K562 (cell line): Measurements from ENCODE around the gene DSTYK. TPM values are rescaled to one million over a fixed set of nuclear protein-coding genes. Genes with fewer than 3 reads are reported as not detected.

Experiments used
- ATAC-seq: fragments of 200-7000 bp; cut with Tn5 transposase; 3 replicates; pipeline ENCODE4 v1.9.1; 2020; ENCODE audit warnings: moderate library complexity
- BruUV-seq: library from RNA; stranded (reverse); fragments of 400-500 nt; replicated peaks from 2 replicates; lab custom pipeline; 2021; lab: Mats Ljungman, UMichigan
- CTCF ChIA-PET: fragments of 300-600 bp; formaldehyde crosslinking; extraction: SDS; loops from one replicate; lab custom pipeline; 2021; ENCODE audit warnings: low intra/inter-chr PET ratio; lab: Yijun Ruan, JAX
- POLR2A ChIA-PET: fragments of 300-600, 350-650 bp; sonication (Branson Sonifier 250); formaldehyde crosslinking; extraction: SDS; loops from one replicate; lab custom pipeline; 2021; ENCODE audit warnings: antibody characterized with exemption, inconsistent platforms; lab: Yijun Ruan, JAX
- DNase-seq, 4 experiments: peaks; one replicate each; pipeline versions ENCODE4 v3.0.0 to v3.0.0-alpha.2; 2011 to 2018; ENCODE audit warnings: low spot score in 3 of 4, mixed read lengths in 3 of 4; ENCODE audit errors: extremely low read depth in 1 of 4
- FAIRE-seq: peaks from 2 replicates; lab custom pipeline; 2011; peaks lifted over from hg19 to GRCh38; lab: Jason Lieb, UNC
- H2AFZ ChIP-seq: 2 replicates; pipeline ENCODE4 v1.6.0; 2011; ENCODE audit warnings: low read depth, low read length, control low read depth, inconsistent platforms
- H3K27ac ChIP-seq: fragments of 200-600 bp; 3 replicates; pipeline ENCODE4 v1.8.0; 2011; ENCODE audit warnings: low read depth, mild to moderate bottlenecking, control low read depth, inconsistent platforms, low read length, moderate library complexity, mixed read lengths; ENCODE audit errors: extremely low read depth
- H3K27me3 ChIP-seq, 2 experiments: fragments of 300-600 bp in 1 of 2; 2 replicates in 1 of 2; 3 replicates in 1 of 2; pipeline versions ENCODE4 v1.6.0 to v1.8.0; 2011; ENCODE audit warnings: inconsistent platforms in 2 of 2, low read length in 2 of 2, mild to moderate bottlenecking in 1 of 2, mixed read lengths in 1 of 2, moderate library complexity in 1 of 2; ENCODE audit not compliant: control insufficient read depth in 2 of 2, insufficient read depth in 2 of 2
- H3K36me3 ChIP-seq: fragments of 300-600 bp; 3 replicates; pipeline ENCODE4 v1.8.0; 2011; ENCODE audit warnings: mild to moderate bottlenecking, low read length, inconsistent platforms; ENCODE audit not compliant: control insufficient read depth, insufficient read depth
- H3K4me1 ChIP-seq, 2 experiments: fragments of 200-600 bp in 1 of 2; replicated peaks in 1 of 2; 2 replicates in 1 of 2; 3 replicates in 1 of 2; pipeline versions ENCODE4 v1.5.1 to v1.8.0; 2011; ENCODE audit warnings: inconsistent platforms in 2 of 2, low read length in 2 of 2, mild to moderate bottlenecking in 1 of 2, mixed read lengths in 1 of 2, moderate library complexity in 1 of 2; ENCODE audit not compliant: control insufficient read depth in 2 of 2, insufficient read depth in 2 of 2
- H3K4me2 ChIP-seq: 2 replicates; pipeline ENCODE4 v1.6.1; 2011; ENCODE audit warnings: low read length, control low read depth, inconsistent platforms, mixed read lengths; ENCODE audit not compliant: insufficient read depth
- H3K4me3 ChIP-seq: fragments of 200-600 bp; sonication (generic), shearing (Covaris generic); 2 replicates; pipeline ENCODE4 v1.5.1; 2016; ENCODE audit warnings: control low read depth, inconsistent platforms
- H3K79me2 ChIP-seq: fragments of 200-600 bp; 3 replicates; pipeline ENCODE4 v1.8.0; 2011; ENCODE audit warnings: low read length, inconsistent platforms; ENCODE audit not compliant: control insufficient read depth, insufficient read depth
- H3K9ac ChIP-seq, 2 experiments: 2 replicates each; pipeline versions ENCODE4 v1.6.0 to v1.6.1; 2011; ENCODE audit warnings: low read depth in 2 of 2, low read length in 2 of 2, control low read depth in 1 of 2, inconsistent platforms in 1 of 2, mild to moderate bottlenecking in 1 of 2, mixed read lengths in 1 of 2; ENCODE audit not compliant: insufficient read depth in 1 of 2
- H3K9me1 ChIP-seq: one replicate; pipeline ENCODE4 v1.6.0; 2011; ENCODE audit warnings: inconsistent platforms, mild to moderate bottlenecking, low read length, moderate library complexity; ENCODE audit not compliant: control insufficient read depth, insufficient read depth
- H3K9me3 ChIP-seq: replicated peaks from 2 replicates; pipeline ENCODE4 v1.5.1; 2011; ENCODE audit warnings: low read depth, low read length, inconsistent platforms; ENCODE audit not compliant: control insufficient read depth, insufficient read depth
- H4K20me1 ChIP-seq: replicated peaks from 2 replicates; pipeline ENCODE4 v1.6.1; 2011; ENCODE audit warnings: low read length, inconsistent platforms, mixed read lengths; ENCODE audit not compliant: control insufficient read depth, insufficient read depth
- HDGF ChIP-seq: fragments of 450-650 bp; IDR thresholded peaks from 2 replicates; pipeline ENCODE4 v1.6.1; 2016
- NBN ChIP-seq: fragments of 450-650 bp; IDR thresholded peaks from 2 replicates; pipeline ENCODE4 v1.6.1; 2016; ENCODE audit warnings: low read depth, mild to moderate bottlenecking
- WGBS: fragments of 100-300 bp; shearing (Covaris generic); methylation state at CpG from one replicate; pipeline ENCODE4 v1.1.6; 2016; ENCODE audit warnings: low coverage, mixed read lengths; ENCODE audit not compliant: insufficient coverage; ENCODE audit errors: missing lambda C conversion rate; 5-methylcytosine and 5-hydroxymethylcytosine counted together
- in situ Hi-C: fragments of 300-500 bp; cut with MboI; formaldehyde crosslinking; loops from 4 replicates; pipeline ENCODE4 v1.15.0; 2018; ENCODE audit warnings: inconsistent platforms, mixed read lengths
- intact Hi-C: fragments of 100-400 bp; cut with micrococcal nuclease; formaldehyde crosslinking; loops from 2 replicates; pipeline ENCODE4 v1.14.2; 2022
- polyA plus RNA-seq, 8 experiments: library from polyadenylated mRNA; depleted of rRNA in 4 of 8; stranded (reverse) in 5 of 8; unstranded in 3 of 8; fragments of >200 nt; fragmentation: Nextera tagmentation in 2 of 8; fragmentation: Illumina TruSeq in 1 of 8; extraction: Ambion mirVana in 2 of 8; extraction: Trizol in 1 of 8; gene quantifications; 2 replicates each; pipeline versions ENCODE4 v1.2.1 to v1.2.3, GENCODE V29; 2011 to 2014; ENCODE audit warnings: inconsistent platforms in 1 of 8, missing spikeins in 1 of 8
- total RNA-seq, 7 experiments: library from RNA; depleted of rRNA in 6 of 7; stranded (reverse); fragments of >200 nt in 6 of 7; fragmentation: Illumina TruSeq in 2 of 7; extraction: Trizol in 2 of 7; gene quantifications; 2 replicates each; pipeline versions ENCODE4 v1.2.1 to v1.2.3, GENCODE V29; 2011 to 2021; ENCODE audit warnings: low replicate concordance in 1 of 7
- TF ChIP-seq, protein P1 (sequence below): sonication (generic); formaldehyde crosslinking; IDR thresholded peaks from 2 replicates; pipeline ENCODE4 v1.8.1; 2023; ENCODE audit warnings: mild to moderate bottlenecking, missing genetic modification reagents

The DSTYK gene
- total and polyA plus RNA-seq, 9 of the 15 experiments (the other 6 are each of a cell fraction or from before 2014, with no cell fraction given) = 4.2 to 7.1 (median 6.2) TPM

DNA sequence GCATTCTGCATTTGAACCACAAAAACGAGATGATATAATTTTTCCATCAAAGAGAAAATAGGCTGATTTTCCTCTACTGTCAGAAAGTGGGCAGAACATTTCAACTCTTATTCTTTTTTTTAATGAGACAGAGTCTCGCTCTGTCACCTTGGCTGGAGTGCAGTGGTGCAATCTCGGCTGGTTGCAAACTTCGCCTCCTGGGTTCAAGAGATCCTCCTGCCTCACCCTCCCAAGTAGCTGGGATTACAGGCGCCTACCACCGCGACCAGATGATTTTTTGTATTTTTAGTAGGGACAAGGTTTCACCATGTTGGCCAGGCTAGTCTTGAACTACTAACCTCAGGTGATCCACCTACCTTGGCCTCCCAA is 11.6 kb downstream of the DSTYK start:
- FAIRE-seq (no peak), ATAC-seq (no peak)
- Histone ChIP-seq H3K9me1 (no peaks in the 10 kb centered on the region), H3K4me1 (peaks cover 0 to 14% of the 10 kb centered on the region in 2 experiments; a peak in 4 of 5 replicates), H4K20me1 (no peaks in the 10 kb centered on the region; the same call in 1 of the 2 replicates), H2AFZ (no peak overlapping the region), H3K9ac (no peak overlapping the region)
- ChIA-PET POLR2A (interaction anchor here (0.5 to 2.6 kb wide), 14 partner anchors 8 to 744 kb away, joined by 3 to 14 read pairs (median 4); partner anchors contain the start of genes RBBP5 and SLC26A9), CTCF (interaction anchor here (0.8 kb wide), 1 partner anchor 211 kb away, joined by 4 read pairs; no protein-coding TSS in a partner anchor)
- TF ChIP-seq HDGF (no peak), NBN (0 out of 2 replicates have a peak, but pooled peaks have one; percentile 11)
- TF ChIP-seq, protein P1, sequence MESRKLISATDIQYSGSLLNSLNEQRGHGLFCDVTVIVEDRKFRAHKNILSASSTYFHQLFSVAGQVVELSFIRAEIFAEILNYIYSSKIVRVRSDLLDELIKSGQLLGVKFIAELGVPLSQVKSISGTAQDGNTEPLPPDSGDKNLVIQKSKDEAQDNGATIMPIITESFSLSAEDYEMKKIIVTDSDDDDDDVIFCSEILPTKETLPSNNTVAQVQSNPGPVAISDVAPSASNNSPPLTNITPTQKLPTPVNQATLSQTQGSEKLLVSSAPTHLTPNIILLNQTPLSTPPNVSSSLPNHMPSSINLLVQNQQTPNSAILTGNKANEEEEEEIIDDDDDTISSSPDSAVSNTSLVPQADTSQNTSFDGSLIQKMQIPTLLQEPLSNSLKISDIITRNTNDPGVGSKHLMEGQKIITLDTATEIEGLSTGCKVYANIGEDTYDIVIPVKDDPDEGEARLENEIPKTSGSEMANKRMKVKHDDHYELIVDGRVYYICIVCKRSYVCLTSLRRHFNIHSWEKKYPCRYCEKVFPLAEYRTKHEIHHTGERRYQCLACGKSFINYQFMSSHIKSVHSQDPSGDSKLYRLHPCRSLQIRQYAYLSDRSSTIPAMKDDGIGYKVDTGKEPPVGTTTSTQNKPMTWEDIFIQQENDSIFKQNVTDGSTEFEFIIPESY (CRISPR knock-in tag) = 0 out of 2 replicates have a peak, but pooled peaks have one; percentile 27
- TF ChIP-seq, all 486 proteins: peak for 2
- H3K4me2 ChIP-seq = no peak overlapping the region
- no peak for DNase-seq
- H3K79me2 ChIP-seq = peaks cover 31% of the 10 kb centered on the region
- no peaks in the 10 kb centered on the region for H3K36me3 ChIP-seq
- WGBS = 73% methylated on average over 7 of the region's 7 CpGs
- no TSS peak for BruUV-seq
- intact Hi-C loops (loop anchor here (5.0 kb wide), 2 partner anchors 58 to 78 kb away; partner anchors contain the start of gene RBBP5), in situ Hi-C loops (no loop called here)
- H3K27ac ChIP-seq = no peak overlapping the region
- H3K27me3 ChIP-seq = no peaks in the 10 kb centered on the region
- H3K9me3 ChIP-seq = no peaks in the 10 kb centered on the region
- no peak overlapping the region for H3K4me3 ChIP-seq
